GM23338 (cell line): ENCODE results near the gene PHYHD1. TPM values are rescaled to one million over a fixed set of nuclear protein-coding genes. Genes with fewer than 3 reads are reported as not detected.

Source experiments
- ATAC-seq: fragments of 200-7000 bp; cut with Tn5 transposase; 3 replicates; pipeline ENCODE4 v1.9.1; 2020
- DNase-seq: peaks from one replicate; pipeline ENCODE4 v3.0.0-alpha.2; 2015; ENCODE audit warnings: low spot score
- H2AFZ ChIP-seq: fragments of 200-600 bp; sonication (generic); 2 replicates; pipeline ENCODE4 v1.8.0; 2016; ENCODE audit warnings: antibody characterized with exemption, mild to moderate bottlenecking, moderate library complexity
- H3F3A ChIP-seq: fragments of 200-600 bp; sonication (generic); replicated peaks from 2 replicates; pipeline ENCODE4 v1.8.0; 2017; ENCODE audit warnings: antibody characterized with exemption, mixed run types, low read depth
- H3K27ac ChIP-seq: fragments of 200-600 bp; sonication (generic); 2 replicates; pipeline ENCODE4 v1.6.1; 2016; ENCODE audit warnings: low read depth
- H3K27me3 ChIP-seq: fragments of 200-600 bp; sonication (generic); 2 replicates; pipeline ENCODE4 v1.8.0; 2016; ENCODE audit warnings: mild to moderate bottlenecking, mixed run types, moderate library complexity; ENCODE audit not compliant: insufficient read depth
- H3K36me3 ChIP-seq: fragments of 200-600 bp; sonication (generic); 2 replicates; pipeline ENCODE4 v1.8.0; 2016; ENCODE audit warnings: mild to moderate bottlenecking; ENCODE audit not compliant: insufficient read depth
- H3K4me1 ChIP-seq: fragments of 200-600 bp; sonication (generic); 2 replicates; pipeline ENCODE4 v1.8.0; 2016; ENCODE audit warnings: mild to moderate bottlenecking, moderate library complexity; ENCODE audit not compliant: insufficient read depth
- H3K4me2 ChIP-seq: fragments of 200-600 bp; sonication (generic); 2 replicates; pipeline ENCODE4 v1.7.1; 2017; ENCODE audit warnings: mixed run types
- H3K4me3 ChIP-seq: fragments of 200-600 bp; sonication (generic); 2 replicates; pipeline ENCODE4 v1.6.1; 2016; ENCODE audit warnings: mixed run types
- H3K79me2 ChIP-seq: fragments of 200-600 bp; sonication (generic); replicated peaks from 2 replicates; pipeline ENCODE4 v1.8.0; 2017; ENCODE audit warnings: mild to moderate bottlenecking; ENCODE audit not compliant: insufficient read depth
- H3K9me2 ChIP-seq: fragments of 200-600 bp; sonication (generic); 2 replicates; pipeline ENCODE4 v1.8.0; 2017; ENCODE audit not compliant: insufficient read depth
- H4K20me1 ChIP-seq: fragments of 200-600 bp; sonication (generic); replicated peaks from 2 replicates; pipeline ENCODE4 v1.8.0; 2017; ENCODE audit warnings: mild to moderate bottlenecking; ENCODE audit not compliant: insufficient read depth
- H3K27ac Mint-ChIP-seq: 2 replicates; pipeline ENCODE4 v1.8.0; 2020; ENCODE audit warnings: inconsistent platforms, mild to moderate bottlenecking, moderate library complexity, mixed read lengths
- H3K27me3 Mint-ChIP-seq: 3 replicates; pipeline ENCODE4 v1.8.0; 2022; ENCODE audit warnings: low read depth, mild to moderate bottlenecking, moderate library complexity, mixed read lengths, inconsistent platforms; ENCODE audit not compliant: insufficient read depth, poor library complexity
- H3K36me3 Mint-ChIP-seq: 3 replicates; pipeline ENCODE4 v1.8.0; 2021; ENCODE audit warnings: low read depth, mild to moderate bottlenecking, inconsistent platforms, moderate library complexity, mixed read lengths
- H3K4me1 Mint-ChIP-seq: 3 replicates; pipeline ENCODE4 v1.8.0; 2020; ENCODE audit warnings: mild to moderate bottlenecking, inconsistent platforms, mixed read lengths
- H3K4me3 Mint-ChIP-seq: 3 replicates; pipeline ENCODE4 v1.8.0; 2021; ENCODE audit warnings: moderate library complexity, mild to moderate bottlenecking, inconsistent platforms, mixed read lengths
- H3K9me3 Mint-ChIP-seq: 3 replicates; pipeline ENCODE4 v1.8.0; 2020; ENCODE audit warnings: moderate library complexity, mild to moderate bottlenecking, inconsistent platforms, mixed read lengths
- CREB1 ChIP-seq: fragments of 250-450 bp; sonication (Bioruptor Pico); IDR thresholded peaks from 2 replicates; pipeline ENCODE4 v1.5.0; 2020; ENCODE audit warnings: low read depth, mild to moderate bottlenecking, moderate library complexity
- EZH2 ChIP-seq: fragments of 200-600 bp; sonication (generic); IDR thresholded peaks from one replicate; pipeline ENCODE4 v1.8.0; 2017; ENCODE audit warnings: antibody characterized with exemption, mild to moderate bottlenecking, low read depth; ENCODE audit not compliant: unreplicated experiment
- EZH2phosphoT487 ChIP-seq: fragments of 200-600 bp; sonication (generic); IDR thresholded peaks from one replicate; pipeline ENCODE4 v1.8.1; 2018; ENCODE audit warnings: antibody characterized with exemption; ENCODE audit not compliant: unreplicated experiment
- JUNB ChIP-seq: IDR thresholded peaks from one replicate; pipeline ENCODE4 v1.6.1; 2016; ENCODE audit warnings: antibody characterized with exemption; ENCODE audit not compliant: unreplicated experiment
- NANOG ChIP-seq: IDR thresholded peaks from 2 replicates; pipeline ENCODE4 v1.6.1; 2016; ENCODE audit warnings: antibody characterized with exemption, borderline replicate concordance
- POLR2AphosphoS5 ChIP-seq: IDR thresholded peaks from 2 replicates; pipeline ENCODE4 v1.6.1; 2016; ENCODE audit warnings: antibody characterized with exemption, low read depth
- STAT1 ChIP-seq: IDR thresholded peaks from one replicate; pipeline ENCODE4 v1.6.1; 2016; ENCODE audit warnings: antibody characterized with exemption; ENCODE audit not compliant: unreplicated experiment
- ZNF114 ChIP-seq: fragments of 250-450 bp; sonication (Bioruptor Pico); IDR thresholded peaks from 2 replicates; pipeline ENCODE4 v1.5.0; 2020; ENCODE audit warnings: mild to moderate bottlenecking, moderate library complexity
- ZNF331 ChIP-seq: fragments of 250-450 bp; sonication (Bioruptor Pico); IDR thresholded peaks from 2 replicates; pipeline ENCODE4 v1.5.0; 2020; ENCODE audit warnings: low read depth, mild to moderate bottlenecking, moderate library complexity
- polyA plus RNA-seq: library from polyadenylated mRNA; unstranded; fragments of >200 nt; fragmentation: Nextera tagmentation; extraction: Ambion mirVana; gene quantifications from 2 replicates; pipeline ENCODE4 v1.2.1, GENCODE V29; 2016
- total RNA-seq: library from RNA; depleted of rRNA; stranded (reverse); fragments of >200 nt; shearing (Covaris generic); gene quantifications from 2 replicates; pipeline ENCODE4 v1.2.3, GENCODE V29; 2014
- TF ChIP-seq, protein P1 (sequence below): fragments of 250-450 bp; sonication (Bioruptor Pico); IDR thresholded peaks from 2 replicates; pipeline ENCODE4 v1.5.0; 2020; ENCODE audit warnings: mild to moderate bottlenecking, moderate library complexity
- TF ChIP-seq, protein P2 (sequence below), 2 experiments: fragments of 200-600 bp in 1 of 2; sonication (generic) in 1 of 2; conservative IDR thresholded peaks; 2 replicates each; pipeline versions ENCODE4 v1.5.1 to v1.6.1; 2016 to 2017; ENCODE audit warnings: antibody characterized with exemption in 2 of 2, low read depth in 2 of 2, mild to moderate bottlenecking in 2 of 2, moderate library complexity in 1 of 2
- TF ChIP-seq, protein P3 (sequence below): IDR thresholded peaks from 2 replicates; pipeline ENCODE4 v1.6.1; 2016; ENCODE audit warnings: antibody characterized with exemption
- TF ChIP-seq, protein P4 (sequence below): IDR thresholded peaks from one replicate; pipeline ENCODE4 v1.6.1; 2018; ENCODE audit warnings: antibody characterized with exemption; ENCODE audit not compliant: unreplicated experiment

PHYHD1 gene
- total and polyA plus RNA-seq, 2 experiments from 2014 or later: 10.4 to 16.8 TPM

DNA sequence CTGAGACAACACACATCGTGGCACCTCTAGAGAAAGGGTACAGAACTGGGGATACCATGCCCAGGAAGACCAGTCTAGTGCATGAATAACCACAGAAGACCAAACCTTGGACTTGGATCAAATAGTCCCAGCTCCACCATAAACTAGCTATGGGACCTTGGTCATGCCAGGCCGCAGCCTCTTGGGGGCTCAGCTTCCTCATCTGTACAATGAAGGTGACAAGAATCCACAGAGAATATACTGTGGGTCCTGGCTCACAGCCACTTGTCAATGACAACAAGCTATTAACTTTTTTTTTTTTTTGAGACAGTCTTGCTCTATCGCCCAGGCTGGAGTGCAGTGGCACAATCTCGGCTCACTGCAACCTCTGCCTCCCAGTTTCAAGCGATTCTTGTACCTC lies 42.9 kb upstream of the PHYHD1 start:
- no peaks in the 10 kb centered on the region for H3K9me3 Mint-ChIP-seq
- H3K36me3 Mint-ChIP-seq: peaks cover under 1% of the 10 kb centered on the region; the same call in 1 of the 3 replicates
- DNase-seq (no peak), ATAC-seq (no peak)
- H3F3A ChIP-seq: peaks cover 20% of the 10 kb centered on the region
- H3K27me3 ChIP-seq: no peaks in the 10 kb centered on the region
- no peak overlapping the region for H3K4me3 Mint-ChIP-seq
- H3K79me2 ChIP-seq: peaks cover 65% of the 10 kb centered on the region
- no peak overlapping the region for H3K27ac Mint-ChIP-seq
- no peak for TF ChIP-seq NANOG
- no peak for TF ChIP-seq POLR2AphosphoS5
- no peak for TF ChIP-seq EZH2phosphoT487
- TF ChIP-seq EZH2: no peak
- TF ChIP-seq ZNF331 (CRISPR knock-in tag): no peak
- TF ChIP-seq CREB1 (CRISPR knock-in tag): no peak
- TF ChIP-seq, protein P1, sequence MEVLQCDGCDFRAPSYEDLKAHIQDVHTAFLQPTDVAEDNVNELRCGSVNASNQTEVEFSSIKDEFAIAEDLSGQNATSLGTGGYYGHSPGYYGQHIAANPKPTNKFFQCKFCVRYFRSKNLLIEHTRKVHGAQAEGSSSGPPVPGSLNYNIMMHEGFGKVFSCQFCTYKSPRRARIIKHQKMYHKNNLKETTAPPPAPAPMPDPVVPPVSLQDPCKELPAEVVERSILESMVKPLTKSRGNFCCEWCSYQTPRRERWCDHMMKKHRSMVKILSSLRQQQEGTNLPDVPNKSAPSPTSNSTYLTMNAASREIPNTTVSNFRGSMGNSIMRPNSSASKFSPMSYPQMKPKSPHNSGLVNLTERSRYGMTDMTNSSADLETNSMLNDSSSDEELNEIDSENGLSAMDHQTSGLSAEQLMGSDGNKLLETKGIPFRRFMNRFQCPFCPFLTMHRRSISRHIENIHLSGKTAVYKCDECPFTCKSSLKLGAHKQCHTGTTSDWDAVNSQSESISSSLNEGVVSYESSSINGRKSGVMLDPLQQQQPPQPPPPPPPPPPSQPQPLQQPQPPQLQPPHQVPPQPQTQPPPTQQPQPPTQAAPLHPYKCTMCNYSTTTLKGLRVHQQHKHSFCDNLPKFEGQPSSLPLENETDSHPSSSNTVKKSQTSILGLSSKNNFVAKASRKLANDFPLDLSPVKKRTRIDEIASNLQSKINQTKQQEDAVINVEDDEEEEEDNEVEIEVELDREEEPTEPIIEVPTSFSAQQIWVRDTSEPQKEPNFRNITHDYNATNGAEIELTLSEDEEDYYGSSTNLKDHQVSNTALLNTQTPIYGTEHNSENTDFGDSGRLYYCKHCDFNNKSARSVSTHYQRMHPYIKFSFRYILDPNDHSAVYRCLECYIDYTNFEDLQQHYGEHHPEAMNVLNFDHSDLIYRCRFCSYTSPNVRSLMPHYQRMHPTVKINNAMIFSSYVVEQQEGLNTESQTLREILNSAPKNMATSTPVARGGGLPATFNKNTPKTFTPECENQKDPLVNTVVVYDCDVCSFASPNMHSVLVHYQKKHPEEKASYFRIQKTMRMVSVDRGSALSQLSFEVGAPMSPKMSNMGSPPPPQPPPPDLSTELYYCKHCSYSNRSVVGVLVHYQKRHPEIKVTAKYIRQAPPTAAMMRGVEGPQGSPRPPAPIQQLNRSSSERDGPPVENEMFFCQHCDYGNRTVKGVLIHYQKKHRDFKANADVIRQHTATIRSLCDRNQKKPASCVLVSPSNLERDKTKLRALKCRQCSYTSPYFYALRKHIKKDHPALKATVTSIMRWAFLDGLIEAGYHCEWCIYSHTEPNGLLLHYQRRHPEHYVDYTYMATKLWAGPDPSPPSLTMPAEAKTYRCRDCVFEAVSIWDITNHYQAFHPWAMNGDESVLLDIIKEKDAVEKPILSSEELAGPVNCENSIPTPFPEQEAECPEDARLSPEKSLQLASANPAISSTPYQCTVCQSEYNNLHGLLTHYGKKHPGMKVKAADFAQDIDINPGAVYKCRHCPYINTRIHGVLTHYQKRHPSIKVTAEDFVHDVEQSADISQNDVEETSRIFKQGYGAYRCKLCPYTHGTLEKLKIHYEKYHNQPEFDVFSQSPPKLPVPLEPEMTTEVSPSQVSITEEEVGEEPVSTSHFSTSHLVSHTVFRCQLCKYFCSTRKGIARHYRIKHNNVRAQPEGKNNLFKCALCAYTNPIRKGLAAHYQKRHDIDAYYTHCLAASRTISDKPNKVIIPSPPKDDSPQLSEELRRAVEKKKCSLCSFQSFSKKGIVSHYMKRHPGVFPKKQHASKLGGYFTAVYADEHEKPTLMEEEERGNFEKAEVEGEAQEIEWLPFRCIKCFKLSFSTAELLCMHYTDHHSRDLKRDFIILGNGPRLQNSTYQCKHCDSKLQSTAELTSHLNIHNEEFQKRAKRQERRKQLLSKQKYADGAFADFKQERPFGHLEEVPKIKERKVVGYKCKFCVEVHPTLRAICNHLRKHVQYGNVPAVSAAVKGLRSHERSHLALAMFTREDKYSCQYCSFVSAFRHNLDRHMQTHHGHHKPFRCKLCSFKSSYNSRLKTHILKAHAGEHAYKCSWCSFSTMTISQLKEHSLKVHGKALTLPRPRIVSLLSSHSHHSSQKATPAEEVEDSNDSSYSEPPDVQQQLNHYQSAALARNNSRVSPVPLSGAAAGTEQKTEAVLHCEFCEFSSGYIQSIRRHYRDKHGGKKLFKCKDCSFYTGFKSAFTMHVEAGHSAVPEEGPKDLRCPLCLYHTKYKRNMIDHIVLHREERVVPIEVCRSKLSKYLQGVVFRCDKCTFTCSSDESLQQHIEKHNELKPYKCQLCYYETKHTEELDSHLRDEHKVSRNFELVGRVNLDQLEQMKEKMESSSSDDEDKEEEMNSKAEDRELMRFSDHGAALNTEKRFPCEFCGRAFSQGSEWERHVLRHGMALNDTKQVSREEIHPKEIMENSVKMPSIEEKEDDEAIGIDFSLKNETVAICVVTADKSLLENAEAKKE (CRISPR knock-in tag): no peak
- TF ChIP-seq, protein P2, sequence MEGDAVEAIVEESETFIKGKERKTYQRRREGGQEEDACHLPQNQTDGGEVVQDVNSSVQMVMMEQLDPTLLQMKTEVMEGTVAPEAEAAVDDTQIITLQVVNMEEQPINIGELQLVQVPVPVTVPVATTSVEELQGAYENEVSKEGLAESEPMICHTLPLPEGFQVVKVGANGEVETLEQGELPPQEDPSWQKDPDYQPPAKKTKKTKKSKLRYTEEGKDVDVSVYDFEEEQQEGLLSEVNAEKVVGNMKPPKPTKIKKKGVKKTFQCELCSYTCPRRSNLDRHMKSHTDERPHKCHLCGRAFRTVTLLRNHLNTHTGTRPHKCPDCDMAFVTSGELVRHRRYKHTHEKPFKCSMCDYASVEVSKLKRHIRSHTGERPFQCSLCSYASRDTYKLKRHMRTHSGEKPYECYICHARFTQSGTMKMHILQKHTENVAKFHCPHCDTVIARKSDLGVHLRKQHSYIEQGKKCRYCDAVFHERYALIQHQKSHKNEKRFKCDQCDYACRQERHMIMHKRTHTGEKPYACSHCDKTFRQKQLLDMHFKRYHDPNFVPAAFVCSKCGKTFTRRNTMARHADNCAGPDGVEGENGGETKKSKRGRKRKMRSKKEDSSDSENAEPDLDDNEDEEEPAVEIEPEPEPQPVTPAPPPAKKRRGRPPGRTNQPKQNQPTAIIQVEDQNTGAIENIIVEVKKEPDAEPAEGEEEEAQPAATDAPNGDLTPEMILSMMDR (conservative IDR thresholded peaks at IDR 0.05; ENCODE audit: low read depth in 2 of 2): no peak
- TF ChIP-seq STAT1: no peak
- TF ChIP-seq, protein P3, sequence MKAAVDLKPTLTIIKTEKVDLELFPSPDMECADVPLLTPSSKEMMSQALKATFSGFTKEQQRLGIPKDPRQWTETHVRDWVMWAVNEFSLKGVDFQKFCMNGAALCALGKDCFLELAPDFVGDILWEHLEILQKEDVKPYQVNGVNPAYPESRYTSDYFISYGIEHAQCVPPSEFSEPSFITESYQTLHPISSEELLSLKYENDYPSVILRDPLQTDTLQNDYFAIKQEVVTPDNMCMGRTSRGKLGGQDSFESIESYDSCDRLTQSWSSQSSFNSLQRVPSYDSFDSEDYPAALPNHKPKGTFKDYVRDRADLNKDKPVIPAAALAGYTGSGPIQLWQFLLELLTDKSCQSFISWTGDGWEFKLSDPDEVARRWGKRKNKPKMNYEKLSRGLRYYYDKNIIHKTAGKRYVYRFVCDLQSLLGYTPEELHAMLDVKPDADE: no peak
- TF ChIP-seq, protein P4, sequence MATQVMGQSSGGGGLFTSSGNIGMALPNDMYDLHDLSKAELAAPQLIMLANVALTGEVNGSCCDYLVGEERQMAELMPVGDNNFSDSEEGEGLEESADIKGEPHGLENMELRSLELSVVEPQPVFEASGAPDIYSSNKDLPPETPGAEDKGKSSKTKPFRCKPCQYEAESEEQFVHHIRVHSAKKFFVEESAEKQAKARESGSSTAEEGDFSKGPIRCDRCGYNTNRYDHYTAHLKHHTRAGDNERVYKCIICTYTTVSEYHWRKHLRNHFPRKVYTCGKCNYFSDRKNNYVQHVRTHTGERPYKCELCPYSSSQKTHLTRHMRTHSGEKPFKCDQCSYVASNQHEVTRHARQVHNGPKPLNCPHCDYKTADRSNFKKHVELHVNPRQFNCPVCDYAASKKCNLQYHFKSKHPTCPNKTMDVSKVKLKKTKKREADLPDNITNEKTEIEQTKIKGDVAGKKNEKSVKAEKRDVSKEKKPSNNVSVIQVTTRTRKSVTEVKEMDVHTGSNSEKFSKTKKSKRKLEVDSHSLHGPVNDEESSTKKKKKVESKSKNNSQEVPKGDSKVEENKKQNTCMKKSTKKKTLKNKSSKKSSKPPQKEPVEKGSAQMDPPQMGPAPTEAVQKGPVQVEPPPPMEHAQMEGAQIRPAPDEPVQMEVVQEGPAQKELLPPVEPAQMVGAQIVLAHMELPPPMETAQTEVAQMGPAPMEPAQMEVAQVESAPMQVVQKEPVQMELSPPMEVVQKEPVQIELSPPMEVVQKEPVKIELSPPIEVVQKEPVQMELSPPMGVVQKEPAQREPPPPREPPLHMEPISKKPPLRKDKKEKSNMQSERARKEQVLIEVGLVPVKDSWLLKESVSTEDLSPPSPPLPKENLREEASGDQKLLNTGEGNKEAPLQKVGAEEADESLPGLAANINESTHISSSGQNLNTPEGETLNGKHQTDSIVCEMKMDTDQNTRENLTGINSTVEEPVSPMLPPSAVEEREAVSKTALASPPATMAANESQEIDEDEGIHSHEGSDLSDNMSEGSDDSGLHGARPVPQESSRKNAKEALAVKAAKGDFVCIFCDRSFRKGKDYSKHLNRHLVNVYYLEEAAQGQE: no peak
- no peak for TF ChIP-seq JUNB
- TF ChIP-seq ZNF114 (CRISPR knock-in tag): no peak
- H4K20me1 ChIP-seq: peaks cover 9% of the 10 kb centered on the region
- H3K4me2 ChIP-seq: no peak overlapping the region
- H3K9me2 ChIP-seq: no peaks in the 10 kb centered on the region
- H3K36me3 ChIP-seq: no peaks in the 10 kb centered on the region
- peaks cover 15% of the 10 kb centered on the region for H3K4me1 Mint-ChIP-seq
- no peak overlapping the region for H3K27ac ChIP-seq
- H3K27me3 Mint-ChIP-seq: peaks cover 15% of the 10 kb centered on the region
- H3K4me3 ChIP-seq: no peak overlapping the region
- H2AFZ ChIP-seq: no peak overlapping the region
- no peaks in the 10 kb centered on the region; the same call in 1 of the 2 replicates for H3K4me1 ChIP-seq
